SH-SY5Y (cell line): ENCODE measurements around the gene DPP6.

Experiments used
- GATA2 ChIP-seq: IDR thresholded peaks from 2 replicates; pipeline ENCODE4 v1.6.1; 2011; ENCODE audit warnings: mild to moderate bottlenecking, low read depth, low read length
- GATA3 ChIP-seq: IDR thresholded peaks from 2 replicates; pipeline ENCODE4 v1.6.1; 2011; ENCODE audit warnings: low read depth, mild to moderate bottlenecking, low read length, moderate library complexity

The DPP6 gene

DNA sequence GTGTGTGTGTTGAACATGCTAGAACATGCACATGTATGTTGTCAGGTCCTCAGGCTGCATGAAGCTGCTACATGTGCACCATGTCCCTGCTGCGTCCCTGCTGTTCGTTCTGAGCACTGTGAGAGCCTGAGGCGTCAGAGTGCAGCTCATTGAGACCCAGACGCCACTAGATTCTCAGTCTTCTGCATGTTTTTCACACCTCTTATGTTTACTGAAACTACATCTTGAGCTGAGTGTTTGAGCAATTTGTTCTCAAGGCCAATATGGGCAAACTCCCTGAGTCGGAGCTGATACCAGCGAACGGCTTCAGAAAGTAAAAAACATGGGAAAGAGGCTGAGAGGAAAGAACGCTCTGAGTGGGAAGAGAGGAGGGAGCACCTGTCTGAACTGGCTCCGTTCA, 600.4 kb downstream of the DPP6 start:
- TF ChIP-seq GATA3 (no peak), GATA2 (no peak)

DNA sequence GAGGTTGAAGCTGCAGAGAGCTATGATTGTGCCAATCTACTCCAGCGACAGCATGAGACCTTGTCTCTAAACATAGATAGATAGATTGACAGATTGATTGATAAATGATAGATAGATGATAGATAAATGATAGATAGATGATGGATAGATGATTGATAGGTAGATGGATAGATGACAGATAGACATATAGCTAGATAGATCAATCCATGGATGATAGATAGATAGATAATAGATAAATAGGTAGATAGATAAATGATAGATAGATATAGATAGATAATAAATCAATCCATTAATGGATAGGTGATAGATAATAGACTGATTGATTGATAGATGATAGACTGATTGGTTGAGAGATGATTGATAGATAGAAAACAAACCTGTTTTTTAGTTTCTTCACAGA, 601.1 kb downstream of the DPP6 start:
- no peak for TF ChIP-seq GATA2
- no peak for TF ChIP-seq GATA3

DNA sequence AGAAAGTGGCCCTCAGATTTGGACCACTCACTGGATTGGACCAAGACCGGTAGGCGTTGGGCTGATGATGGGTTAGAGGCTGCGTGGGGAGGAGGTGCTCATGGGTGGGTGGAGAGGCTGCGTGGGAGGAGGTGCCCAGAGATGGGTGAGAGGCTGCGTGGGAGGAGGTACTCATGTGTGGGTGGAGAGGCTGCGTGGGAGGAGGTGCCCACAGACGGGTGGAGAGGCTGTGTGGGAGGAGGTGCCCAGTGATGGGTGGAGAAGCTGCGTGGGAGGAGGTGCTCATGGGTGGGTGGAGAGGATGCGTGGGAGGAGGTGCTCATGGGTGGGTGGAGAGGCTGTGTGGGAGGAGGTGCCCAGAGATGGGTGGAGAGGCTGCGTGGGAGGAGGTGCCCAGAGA, 604.4 kb downstream of the DPP6 start:
- TF ChIP-seq GATA2 (no peak), GATA3 (no peak)

DNA sequence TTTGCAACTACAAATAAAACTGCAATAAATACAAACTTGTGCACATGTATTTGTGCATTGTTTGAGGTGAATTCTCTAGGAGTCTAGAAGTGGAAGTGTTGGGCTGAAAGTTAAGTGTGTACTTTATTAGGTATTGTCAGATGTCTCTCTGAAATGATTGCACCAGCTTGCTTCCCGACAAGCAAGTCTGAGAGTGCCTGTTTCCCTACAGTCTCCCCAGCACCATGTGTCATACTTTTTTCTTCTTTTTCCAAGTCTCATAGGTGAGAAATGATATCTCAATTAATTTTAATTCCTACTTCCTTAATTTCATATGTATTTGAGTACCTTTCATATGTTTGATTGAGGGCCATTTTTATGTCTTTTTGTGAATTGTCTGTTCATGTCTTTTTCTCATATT, 614.6 kb downstream of the DPP6 start:
- no peak for TF ChIP-seq GATA3

DNA sequence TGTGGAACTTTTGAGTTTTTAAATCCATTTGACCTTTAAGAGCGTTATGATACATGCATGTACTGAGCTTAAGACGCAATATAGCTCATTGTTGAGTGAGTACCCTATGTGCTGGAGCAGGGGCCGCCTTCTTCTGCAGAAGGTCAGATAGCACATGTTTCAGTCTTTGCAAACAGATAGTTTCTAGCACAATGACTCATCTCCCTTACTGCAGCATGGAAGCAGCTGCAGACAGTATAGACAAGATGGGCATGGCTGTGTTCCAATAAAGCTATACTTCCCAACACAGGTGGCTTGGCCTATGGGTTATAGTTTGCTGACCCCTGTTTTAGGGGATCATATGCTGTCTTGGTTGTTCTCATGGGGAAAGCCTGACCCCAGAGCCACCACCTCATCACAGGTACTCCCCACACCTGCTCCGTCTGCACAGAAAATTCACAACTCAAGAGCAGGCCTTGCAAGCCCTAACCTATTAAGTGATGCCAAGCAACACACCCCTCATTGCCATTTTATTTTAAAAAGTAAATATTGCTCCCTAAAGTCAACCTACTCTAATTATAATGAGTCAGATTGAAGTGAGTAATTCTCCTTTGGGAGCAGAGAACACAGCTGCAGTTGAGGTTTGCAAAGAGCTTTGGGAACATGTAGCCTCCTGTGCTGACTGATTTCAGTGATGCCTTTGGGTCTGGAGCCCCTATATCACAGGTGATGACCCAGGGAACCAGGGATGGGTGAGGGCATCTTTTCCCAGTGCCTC, 620.6 kb downstream of the DPP6 start:
- TF ChIP-seq GATA2, result no peak
- no peak for TF ChIP-seq GATA3

DNA sequence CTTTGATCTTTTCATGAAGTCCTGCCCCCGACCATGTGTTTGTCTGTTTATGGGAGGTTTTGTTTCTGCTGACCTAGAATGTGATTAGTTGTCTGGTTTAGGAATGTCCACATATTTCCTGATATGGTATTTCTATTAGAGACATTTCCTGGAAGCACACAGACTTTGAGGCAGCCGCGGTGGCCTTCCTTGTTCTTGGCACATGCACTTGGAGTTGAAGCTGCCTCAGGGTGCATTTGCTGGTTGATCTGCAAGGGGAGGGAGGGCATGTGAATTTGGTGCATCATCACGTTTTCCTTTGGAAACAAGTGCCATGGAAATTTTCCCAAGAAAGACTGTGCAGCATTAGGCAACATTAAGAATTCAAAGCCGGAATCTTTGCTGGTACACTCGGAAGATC, 622.0 kb downstream of the DPP6 start:
- TF ChIP-seq GATA2 (no peak), GATA3 (no peak)

DNA sequence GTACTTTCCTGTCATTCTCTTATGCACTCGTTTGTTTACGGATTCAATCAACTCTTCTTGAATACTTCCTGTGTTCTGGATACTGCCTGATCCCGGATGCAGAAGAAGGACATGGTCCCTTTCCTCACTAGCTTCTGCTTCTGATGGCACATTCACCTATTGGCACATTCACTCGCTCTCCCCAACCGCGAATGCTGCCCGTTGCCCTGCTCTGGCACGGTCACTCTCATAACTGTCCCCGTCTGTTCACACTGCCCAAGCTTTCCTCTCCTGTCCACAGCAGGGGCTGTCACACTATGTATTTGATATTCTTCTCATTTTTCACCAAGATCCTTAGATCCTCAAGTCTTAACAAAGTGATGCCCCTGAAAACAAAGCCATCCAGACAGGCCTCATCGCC, 623.4 kb downstream of the DPP6 start:
- no peak for TF ChIP-seq GATA3
- TF ChIP-seq GATA2, result no peak

DNA sequence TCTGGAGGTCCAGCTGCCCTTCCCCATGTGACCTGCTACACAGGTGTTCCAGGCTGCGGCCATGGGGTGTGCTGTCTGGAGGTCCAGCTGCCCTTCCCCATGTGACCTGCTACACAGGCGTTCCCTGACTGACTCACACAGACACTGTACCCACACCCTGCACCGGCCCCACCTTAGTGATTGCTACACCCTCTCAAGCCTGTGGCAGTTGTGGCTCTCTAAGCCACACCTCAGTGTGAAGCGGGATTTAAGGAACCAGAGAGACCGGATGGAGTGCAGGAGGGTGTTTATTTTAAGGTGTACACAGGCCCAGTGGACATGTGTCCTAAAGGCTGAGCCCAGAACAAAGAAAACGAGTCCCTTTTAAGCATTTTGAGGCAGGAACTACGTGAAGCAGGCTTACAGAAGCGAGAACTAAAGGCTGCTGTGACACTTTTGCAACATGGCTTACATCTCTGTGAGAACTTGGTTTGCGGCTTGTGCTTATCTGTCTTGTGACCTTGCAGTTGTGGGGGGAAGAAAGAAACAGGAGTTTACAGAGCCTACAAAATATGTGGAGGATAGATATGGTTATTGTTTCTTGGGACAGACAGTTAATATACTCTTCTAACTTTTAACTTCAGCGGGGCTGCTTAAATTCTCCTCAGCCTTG, 624.4 kb downstream of the DPP6 start:
- TF ChIP-seq GATA3 (no peak), GATA2 (no peak)

DNA sequence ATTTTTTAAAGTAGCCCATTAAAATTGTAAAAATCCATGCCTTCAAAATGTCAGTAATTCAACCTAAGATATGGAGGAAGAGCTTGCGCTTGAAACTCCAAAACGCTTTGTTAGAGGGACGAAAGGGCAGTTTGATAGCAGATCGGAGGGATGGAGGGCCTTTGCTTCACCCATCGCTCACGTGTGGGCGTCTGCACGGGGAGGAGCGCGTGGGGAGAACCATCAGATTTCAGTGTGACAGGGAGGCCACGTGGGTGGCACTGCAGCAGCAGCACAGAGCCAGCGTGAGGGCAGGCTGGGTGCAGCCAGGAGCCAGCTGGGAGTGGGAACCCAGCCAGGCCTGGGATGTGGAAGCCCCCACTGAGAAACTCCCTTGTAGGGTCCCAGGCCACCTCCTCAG, 625.3 kb downstream of the DPP6 start:
- no peak for TF ChIP-seq GATA2
- no peak for TF ChIP-seq GATA3

DNA sequence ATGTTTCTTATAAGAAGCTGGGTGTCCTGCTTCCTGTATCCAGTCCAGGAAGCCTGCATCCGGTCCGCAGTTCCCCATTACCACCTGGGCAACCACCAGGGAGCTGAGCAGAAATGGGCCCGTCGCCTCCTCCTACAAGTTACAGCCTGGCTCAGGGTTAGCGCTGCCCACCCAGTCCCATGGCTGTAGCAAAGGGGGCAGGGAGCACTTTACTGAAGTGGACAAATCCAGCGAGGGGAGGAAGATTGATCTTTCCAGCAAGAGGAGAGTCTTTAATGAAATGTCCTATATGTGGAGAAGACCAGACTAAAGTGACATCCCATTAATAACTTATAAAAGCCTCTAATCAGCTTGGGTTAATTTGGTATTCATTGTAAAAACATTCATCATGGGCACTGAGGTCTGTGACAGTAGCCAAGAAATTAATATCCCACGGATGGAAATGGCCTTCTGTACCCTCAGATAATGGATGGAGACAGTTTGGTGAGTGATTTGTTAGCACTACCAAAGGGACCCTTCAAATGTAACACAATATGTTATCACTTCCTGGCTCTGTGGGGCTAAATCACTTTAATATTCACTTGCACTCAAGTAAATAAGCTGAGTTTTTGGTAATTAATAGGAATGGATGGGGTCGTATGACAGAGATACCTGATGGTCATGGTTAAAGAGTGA, 627.3 kb downstream of the DPP6 start:
- TF ChIP-seq GATA2, result no peak
- TF ChIP-seq GATA3, result no peak

DNA sequence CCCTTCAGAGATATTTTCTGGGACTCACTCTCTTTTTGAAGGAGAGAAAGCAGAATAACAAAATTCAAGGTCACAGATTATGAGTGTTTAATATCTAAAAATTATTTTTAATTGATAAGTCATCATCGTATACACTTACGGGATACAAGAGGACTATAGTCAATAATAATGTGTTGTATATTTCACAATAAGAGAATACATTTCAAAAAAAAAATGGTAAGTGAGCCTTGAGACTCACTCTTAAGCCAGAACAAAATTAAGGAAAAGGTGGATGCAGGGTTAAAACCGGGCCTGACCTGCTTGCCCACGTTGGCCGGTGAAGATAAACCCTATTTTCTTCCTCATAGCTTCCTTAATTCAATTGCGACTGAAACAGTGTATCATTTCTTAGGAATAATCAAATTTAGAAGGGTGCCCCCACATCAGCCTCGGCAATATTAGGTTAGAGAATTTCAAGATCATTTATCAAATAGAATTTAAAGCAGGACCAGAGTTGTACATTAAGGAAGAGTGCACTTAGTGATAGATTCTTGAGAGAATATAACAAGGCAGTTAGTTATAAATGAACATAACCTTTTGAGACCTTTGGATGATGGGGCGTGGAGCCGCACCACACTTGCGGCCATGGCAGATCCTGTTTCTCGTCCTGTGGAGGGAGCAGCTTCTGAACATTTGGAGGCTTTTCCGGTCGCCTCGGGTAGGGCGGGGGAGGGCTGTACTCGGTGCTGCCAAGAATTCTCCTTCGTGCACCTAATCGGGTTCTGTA, 628.9 kb downstream of the DPP6 start:
- no peak for TF ChIP-seq GATA3
- no peak for TF ChIP-seq GATA2

DNA sequence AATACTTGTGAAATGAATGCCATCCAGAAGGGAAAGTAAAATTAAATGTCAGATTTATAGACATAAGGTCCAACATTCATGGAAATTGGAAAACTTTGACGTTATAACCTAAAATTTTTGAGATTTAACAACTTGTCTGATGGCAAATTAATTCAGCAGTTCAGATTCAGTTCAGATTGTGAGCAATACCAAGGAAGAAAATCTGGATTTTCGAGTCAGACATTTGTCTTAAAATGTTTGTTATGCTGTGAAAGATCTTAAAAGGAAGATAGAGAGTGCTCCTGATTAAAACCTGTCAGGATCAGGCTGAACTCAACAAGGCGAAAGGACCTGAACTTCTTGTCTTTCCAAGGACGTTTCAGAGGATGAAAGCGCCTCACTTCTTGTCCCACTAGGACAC, 629.8 kb downstream of the DPP6 start:
- TF ChIP-seq GATA3, result no peak
- TF ChIP-seq GATA2, result no peak

DNA sequence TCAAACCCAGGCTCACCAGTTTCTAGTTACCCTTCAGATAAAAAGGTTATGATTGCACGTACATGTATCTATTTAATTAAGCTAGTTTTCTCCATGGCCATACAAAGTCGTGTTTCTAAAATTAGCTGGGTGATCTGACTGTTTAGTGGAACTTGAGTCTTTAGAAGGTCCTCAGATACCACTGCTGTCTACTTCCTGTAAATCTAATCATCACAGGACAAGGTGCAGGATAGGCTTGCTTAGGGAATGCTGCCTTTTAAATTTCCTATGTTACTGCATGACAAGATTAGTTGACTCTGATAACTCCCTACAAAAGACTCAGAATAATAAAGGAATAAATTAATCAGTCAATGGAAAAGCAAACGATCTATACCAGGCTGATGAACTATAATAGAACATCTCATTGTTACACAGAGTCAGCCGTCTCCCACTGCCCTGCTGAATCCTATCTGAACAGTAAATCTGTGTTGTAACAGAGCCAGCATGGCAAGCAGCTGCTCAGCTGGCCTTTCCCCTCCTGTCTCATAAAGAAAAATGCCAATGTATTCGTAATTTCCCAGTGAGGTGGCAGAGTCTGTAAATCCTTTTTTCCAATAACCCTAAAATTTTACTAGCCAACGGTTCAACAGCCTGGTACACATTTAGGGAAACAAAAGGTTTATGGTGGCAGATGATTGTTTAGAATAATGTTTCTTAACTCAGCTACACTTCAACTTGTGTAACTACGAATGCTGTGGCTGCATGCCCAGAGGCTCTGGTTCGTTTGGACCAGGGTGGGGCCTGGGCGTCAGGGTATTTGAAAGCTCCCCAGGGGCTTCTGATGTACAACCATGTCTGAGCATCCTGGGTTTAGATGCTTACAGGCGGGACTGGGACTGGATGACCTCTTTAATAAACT, 632.7 kb downstream of the DPP6 start:
- TF ChIP-seq GATA2, result peak; percentile 98
- peak; percentile 91 for TF ChIP-seq GATA3
